ENCODE data around the gene MTG2.

- TF ChIP-seq CTCF (IDR thresholded peaks at IDR 0.05) (no peak), POLR2A (IDR thresholded peaks at IDR 0.05) (no peak)
Measured at GRCh38 chr20:62232194-62232593, 49.4 kb downstream of the MTG2 start.
